NT2/D1 (cell line): ENCODE measurements around the gene FN3K.

ENCODE experiments used
- DNase-seq: peaks from one replicate; pipeline ENCODE4 v3.0.0-alpha.2; 2011; ENCODE audit warnings: low read depth, low spot score
- H3K27me3 ChIP-seq: 2 replicates; pipeline ENCODE4 v1.6.0; 2011; ENCODE audit warnings: mild to moderate bottlenecking; ENCODE audit not compliant: insufficient read length, insufficient read depth
- H3K36me3 ChIP-seq: 2 replicates; pipeline ENCODE4 v1.6.1; 2011; ENCODE audit warnings: mild to moderate bottlenecking, low read length, mixed read lengths; ENCODE audit not compliant: insufficient read depth, insufficient read length
- H3K4me1 ChIP-seq: 2 replicates; pipeline ENCODE4 v1.5.1; 2011; ENCODE audit not compliant: insufficient read depth, insufficient read length
- H3K4me3 ChIP-seq: 2 replicates; pipeline ENCODE4 v1.5.1; 2011; ENCODE audit warnings: low read depth; ENCODE audit not compliant: insufficient read length
- H3K9ac ChIP-seq: 2 replicates; pipeline ENCODE4 v1.6.0; 2011; ENCODE audit warnings: low read depth; ENCODE audit not compliant: insufficient read length
- H3K9me3 ChIP-seq: 2 replicates; pipeline ENCODE4 v1.5.1; 2011; ENCODE audit warnings: mild to moderate bottlenecking, low read length; ENCODE audit not compliant: insufficient read depth
- SUZ12 ChIP-seq: IDR thresholded peaks from 2 replicates; pipeline ENCODE4 v1.6.1; 2011; ENCODE audit not compliant: insufficient read length, insufficient read depth; ENCODE audit errors: extremely low read depth
- YY1 ChIP-seq: IDR thresholded peaks from 2 replicates; pipeline ENCODE4 v1.6.1; 2011; ENCODE audit not compliant: insufficient read length, insufficient read depth
- ZNF274 ChIP-seq: IDR thresholded peaks from 2 replicates; pipeline ENCODE4 v1.6.1; 2011; ENCODE audit warnings: mild to moderate bottlenecking, low read depth, low read length

Gene FN3K

DNA sequence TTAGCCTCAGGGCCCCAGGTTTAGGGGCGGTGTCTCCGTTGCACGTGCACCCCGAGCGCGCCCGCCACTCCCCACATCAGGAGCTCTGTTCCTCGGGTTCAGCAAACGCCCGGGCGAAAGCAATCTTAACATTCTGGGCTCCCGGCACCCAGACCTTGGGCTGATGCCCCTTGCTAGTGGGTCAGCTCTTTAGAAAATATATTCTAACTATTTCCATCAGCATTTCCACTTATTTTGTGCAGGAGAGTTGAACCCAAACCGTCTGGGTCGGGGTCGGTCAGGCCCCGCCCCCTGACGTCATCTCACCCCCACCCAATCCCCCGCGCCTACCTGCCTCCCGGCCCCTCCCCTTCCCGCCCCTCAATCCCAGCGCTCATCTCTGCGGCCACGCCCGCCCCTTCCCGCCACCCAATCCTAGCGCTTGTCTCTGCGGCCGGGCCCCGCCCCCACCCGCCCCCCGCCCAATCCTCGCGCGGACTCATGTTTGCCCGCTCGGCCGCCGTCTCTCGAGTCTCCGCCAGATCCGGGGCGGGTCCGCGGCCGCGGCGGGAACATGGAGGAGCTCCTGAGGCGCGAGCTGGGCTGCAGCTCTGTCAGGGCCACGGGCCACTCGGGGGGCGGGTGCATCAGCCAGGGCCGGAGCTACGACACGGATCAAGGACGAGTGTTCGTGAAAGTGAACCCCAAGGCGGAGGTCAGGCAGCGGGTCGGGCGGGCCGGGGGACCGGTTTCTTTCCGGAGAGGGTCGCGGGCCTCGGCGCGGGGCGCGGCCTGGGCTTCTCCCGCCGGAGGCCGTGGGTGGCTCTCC lies 19.0 kb upstream of the FN3K start, which contains the start of gene FN3KRP:
Gene FN3KRP (plus strand): TSS at position 504 of the 808 bp plus-strand sequence. CDS start 50 bp downstream, at position 554.
- DNase-seq = peak; percentile 84
- Histone ChIP-seq H3K4me1 (peaks cover 3% of the 10 kb centered on the region), H3K27me3 (peaks cover 15% of the 10 kb centered on the region), H3K36me3 (peaks cover 28% of the 10 kb centered on the region), H3K9ac (peak within 1 kb of the TSS; percentile 89), H3K4me3 (peak within 1 kb of the TSS; percentile 86), H3K9me3 (no peaks in the 10 kb centered on the region)
- no peak for TF ChIP-seq YY1
- TF ChIP-seq SUZ12 = no peak
- TF ChIP-seq ZNF274 = no peak

DNA sequence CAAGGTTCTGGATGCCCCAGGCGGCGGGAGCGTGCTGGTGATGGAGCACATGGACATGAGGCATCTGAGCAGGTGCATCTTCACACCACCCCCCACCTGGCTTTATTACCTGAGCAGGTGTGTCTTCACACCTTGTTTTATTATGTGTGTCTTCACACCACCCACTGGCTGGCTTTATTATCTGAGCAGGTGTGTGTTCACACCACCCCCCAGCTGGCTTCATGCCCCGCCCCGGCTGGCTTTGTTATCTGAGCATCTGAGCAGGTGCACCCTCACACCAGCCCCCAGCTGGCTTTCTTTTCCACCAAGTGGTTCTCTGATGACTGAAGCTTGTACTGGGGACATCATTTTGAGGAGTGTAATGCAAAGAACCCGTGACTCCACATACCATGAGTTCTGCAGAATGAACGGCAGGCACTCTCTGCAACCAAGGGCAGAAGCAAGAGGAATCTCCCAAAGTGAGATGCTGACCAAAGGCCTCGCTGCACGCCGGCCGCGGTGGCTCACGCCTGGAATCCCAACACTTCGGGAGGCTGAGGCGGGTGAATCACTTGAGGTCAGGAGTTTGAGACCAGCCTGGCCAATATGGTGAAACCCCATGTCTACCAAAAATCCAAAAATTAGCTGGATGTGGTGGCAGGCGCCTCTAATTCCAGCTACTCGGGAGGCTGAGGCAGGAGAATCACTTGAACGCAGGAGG lies 16.3 kb upstream of the FN3K start:
- no peak for DNase-seq
- Histone ChIP-seq H3K4me1 (peaks cover 6% of the 10 kb centered on the region), H3K9me3 (no peaks in the 10 kb centered on the region), H3K4me3 (no peak overlapping the region), H3K9ac (no peak overlapping the region), H3K36me3 (peaks cover 43% of the 10 kb centered on the region), H3K27me3 (peaks cover 15% of the 10 kb centered on the region)
- TF ChIP-seq ZNF274 = no peak
- TF ChIP-seq SUZ12 = no peak
- TF ChIP-seq YY1 = no peak

DNA sequence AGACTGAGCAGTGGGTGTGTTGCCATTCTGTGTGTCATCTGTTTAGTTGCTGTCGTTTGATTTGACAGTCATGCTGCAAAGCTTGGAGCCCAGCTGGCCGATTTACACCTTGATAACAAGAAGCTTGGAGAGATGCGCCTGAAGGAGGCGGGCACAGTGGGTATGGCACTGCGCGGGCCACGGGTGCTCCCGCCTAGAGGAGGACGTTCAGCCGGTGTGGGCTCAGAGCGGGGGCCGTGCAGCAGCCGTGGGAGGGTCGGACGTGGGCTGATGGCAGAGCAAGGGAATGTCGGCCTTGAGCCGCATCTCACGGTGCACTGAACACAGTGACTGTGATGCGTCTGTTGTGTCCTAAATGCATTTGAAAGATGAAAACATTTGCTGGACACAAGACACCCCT lies 15.2 kb upstream of the FN3K start:
- H3K4me1 ChIP-seq = peaks cover 6% of the 10 kb centered on the region
- H3K36me3 ChIP-seq = peaks cover 46% of the 10 kb centered on the region
- H3K9ac ChIP-seq = no peak overlapping the region
- no peak for DNase-seq
- H3K27me3 ChIP-seq = peaks cover 13% of the 10 kb centered on the region
- TF ChIP-seq SUZ12 (no peak), YY1 (no peak), ZNF274 (no peak)
- no peaks in the 10 kb centered on the region for H3K9me3 ChIP-seq
- no peak overlapping the region for H3K4me3 ChIP-seq

DNA sequence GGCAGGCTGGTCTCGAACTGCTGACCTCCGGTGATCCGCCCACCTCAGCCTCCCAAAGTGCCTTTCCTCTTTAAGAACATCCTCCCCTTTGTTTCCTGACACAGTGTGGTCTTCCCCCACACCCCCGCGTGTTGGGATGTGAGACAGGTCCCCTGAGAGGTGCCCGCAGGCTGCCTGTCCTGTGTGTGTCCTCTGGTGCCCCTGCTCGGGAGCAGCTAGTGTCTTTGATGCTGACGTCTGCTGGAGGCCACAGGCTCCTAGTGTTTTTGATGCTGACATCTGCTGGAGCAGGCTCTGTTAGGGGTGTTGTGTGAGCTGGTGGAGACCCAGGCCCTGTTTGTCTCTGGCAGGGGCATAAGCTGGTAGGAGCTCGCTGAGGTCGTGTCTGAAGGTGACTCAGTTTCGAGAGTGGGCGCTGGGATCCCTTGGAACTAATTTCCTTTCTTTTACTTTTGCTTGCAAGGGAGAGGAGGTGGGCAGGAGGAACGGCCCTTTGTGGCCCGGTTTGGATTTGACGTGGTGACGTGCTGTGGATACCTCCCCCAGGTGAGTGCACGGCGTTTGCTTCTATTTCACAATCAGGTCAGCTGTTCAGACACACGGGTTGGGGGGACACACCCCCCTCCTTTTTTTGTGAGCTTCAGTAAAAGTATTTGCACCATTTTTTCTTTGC lies 12.9 kb upstream of the FN3K start:
- Histone ChIP-seq H3K9me3 (no peaks in the 10 kb centered on the region), H3K4me1 (peaks cover 6% of the 10 kb centered on the region), H3K36me3 (peaks cover 60% of the 10 kb centered on the region), H3K9ac (no peak overlapping the region), H3K4me3 (no peak overlapping the region), H3K27me3 (no peaks in the 10 kb centered on the region)
- DNase-seq = no peak
- TF ChIP-seq ZNF274 = no peak
- TF ChIP-seq SUZ12 = no peak
- no peak for TF ChIP-seq YY1

DNA sequence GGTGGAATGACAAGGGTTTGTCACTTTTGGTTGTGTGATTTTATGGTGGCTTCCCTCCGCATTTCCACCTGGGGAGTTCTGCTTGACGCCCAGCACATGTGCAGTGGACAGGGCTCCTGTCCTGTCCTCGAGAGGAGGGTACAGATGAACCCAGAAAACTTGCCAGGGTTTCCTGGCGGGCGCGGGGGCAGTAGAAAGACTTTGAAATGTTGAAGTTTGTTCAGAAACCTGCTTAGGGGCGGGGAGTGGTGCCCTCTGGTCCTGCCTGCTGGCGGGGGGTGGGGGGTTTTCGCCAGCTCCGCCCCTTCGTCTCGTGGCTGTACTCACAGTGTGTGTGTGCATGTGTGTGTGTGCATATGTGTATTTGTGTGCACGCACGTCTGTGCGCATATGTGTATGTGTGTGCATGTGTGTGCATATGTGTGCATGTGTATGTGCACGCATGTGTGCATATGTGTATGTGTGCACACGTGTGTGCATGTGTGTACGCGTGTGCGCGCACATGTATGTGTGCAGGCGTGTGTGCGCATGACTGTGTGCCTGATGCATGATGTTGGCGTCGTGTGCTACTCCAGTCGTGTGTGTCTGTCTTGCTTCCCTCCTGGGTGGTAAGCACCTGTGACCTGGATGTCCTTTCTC lies 12.1 kb upstream of the FN3K start:
- Histone ChIP-seq H3K4me3 (no peak overlapping the region), H3K4me1 (peaks cover 3% of the 10 kb centered on the region)

DNA sequence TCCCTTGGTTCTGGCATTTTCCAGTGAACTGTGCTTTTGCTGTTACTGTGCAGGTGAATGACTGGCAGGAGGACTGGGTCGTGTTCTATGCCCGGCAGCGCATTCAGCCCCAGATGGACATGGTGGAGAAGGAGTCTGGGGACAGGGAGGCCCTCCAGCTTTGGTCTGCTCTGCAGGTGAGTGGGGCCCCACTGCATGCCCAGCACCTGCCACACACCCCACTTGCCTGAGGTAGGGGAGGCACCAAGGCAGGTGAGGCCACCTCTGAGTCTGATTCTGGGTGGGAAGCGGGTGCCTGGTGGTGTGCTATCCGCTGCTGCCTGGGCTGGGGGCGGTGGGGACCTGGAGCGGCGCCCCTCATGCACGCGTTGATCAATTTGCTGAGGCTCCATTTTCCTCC lies 9.0 kb upstream of the FN3K start:
- H3K4me1 ChIP-seq = peaks cover 3% of the 10 kb centered on the region
- H3K27me3 ChIP-seq = no peaks in the 10 kb centered on the region
- no peaks in the 10 kb centered on the region for H3K9me3 ChIP-seq
- no peak overlapping the region for H3K9ac ChIP-seq
- H3K4me3 ChIP-seq = no peak overlapping the region
- peaks cover 55% of the 10 kb centered on the region for H3K36me3 ChIP-seq
- TF ChIP-seq ZNF274 = no peak
- TF ChIP-seq YY1 = no peak
- TF ChIP-seq SUZ12 = no peak
- no peak for DNase-seq

More for the DNA sequence above, 12.1 kb upstream of the FN3K start:
- no peak for DNase-seq
- H3K36me3 ChIP-seq = peaks cover 63% of the 10 kb centered on the region
- H3K9me3 ChIP-seq = no peaks in the 10 kb centered on the region
- TF ChIP-seq SUZ12 (no peak), YY1 (no peak), ZNF274 (no peak)
- H3K27me3 ChIP-seq = no peaks in the 10 kb centered on the region
- H3K9ac ChIP-seq = no peak overlapping the region
